Activated CD8-positive, alpha-beta memory T cell treated with anti-CD3 and anti-CD28 coated beads, Interleukin-2, amount 50 U/mL, for 24 hours (primary cell): ENCODE measurements around the gene LIG3.
A peak's percentile ranks its signal among the peaks of the same experiment; 100 is the strongest.
"Not testable (repeated sequence)": the region's sequence is repeated elsewhere in the genome, so short reads cannot be mapped to it uniquely, and the experiment has no call there.

ENCODE experiments used
- DNase-seq: peaks from one replicate; pipeline ENCODE4 v3.0.0-alpha.2; 2020; ENCODE audit errors: extremely low read depth

The LIG3 gene

DNA sequence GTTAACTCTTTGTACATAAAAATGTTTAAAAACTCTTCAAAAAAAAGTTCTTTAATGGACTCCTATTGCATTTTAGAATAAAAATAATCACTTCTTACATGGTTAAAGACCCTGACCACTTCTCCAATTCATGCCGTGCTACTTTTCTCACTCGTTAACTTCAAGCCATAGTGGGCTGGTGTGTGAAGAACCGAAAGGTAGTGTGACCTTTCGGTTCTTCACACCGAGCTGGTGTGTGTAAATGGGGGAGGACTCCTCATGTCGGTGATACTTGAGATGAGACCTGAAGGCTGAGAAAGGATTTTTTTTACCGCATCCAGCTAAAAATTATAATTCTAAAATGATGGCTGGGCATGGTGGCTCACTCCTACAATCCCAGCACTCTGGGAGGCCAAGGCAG, 61.1 kb downstream of the LIG3 start:
- no peak for DNase-seq

DNA sequence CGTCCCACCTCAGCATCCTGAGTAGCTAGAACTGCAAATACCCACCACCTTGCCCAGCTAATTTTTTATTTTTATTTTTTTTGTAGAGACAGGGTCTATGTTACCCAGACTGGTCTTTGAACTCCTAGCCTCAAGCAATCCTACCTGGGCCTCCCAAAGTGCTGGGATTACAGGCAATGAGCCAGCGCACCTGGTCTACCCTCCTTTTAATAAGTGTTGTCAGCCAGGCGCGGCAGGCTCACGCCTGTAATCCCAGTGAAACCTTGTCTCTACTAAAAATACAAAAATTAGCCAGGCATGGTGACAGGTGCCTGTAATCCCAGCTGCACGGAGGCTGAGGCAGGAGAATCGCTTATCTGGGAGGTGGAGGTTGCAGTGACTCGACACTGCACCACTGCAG, 63.9 kb downstream of the LIG3 start:
- DNase-seq, result no peak

DNA sequence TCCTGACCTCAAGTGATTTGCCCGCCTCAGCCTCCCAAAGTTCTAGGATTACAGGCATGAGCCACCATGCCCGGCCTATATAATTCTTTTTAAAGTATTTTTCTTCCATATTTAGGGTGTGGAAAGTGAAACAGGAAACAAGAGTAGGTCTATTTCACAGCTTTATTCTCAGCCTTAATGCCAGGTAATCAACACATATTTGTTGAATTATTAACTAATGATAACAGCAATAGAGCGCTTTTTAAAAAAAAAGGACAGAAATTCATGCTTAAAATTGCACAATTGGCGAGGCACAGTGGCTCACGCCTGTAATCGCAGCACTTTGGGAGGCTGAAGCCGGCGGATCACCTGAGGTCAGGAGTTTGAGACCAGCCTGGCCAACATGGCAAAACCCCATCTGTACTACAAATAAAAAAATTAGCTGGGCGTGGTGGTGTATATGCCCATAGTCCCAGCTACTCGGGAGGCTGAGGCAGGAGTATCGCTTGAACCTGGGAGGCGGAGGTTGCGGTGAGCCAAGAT, 65.2 kb downstream of the LIG3 start:
- DNase-seq, result not testable (repeated sequence)

DNA sequence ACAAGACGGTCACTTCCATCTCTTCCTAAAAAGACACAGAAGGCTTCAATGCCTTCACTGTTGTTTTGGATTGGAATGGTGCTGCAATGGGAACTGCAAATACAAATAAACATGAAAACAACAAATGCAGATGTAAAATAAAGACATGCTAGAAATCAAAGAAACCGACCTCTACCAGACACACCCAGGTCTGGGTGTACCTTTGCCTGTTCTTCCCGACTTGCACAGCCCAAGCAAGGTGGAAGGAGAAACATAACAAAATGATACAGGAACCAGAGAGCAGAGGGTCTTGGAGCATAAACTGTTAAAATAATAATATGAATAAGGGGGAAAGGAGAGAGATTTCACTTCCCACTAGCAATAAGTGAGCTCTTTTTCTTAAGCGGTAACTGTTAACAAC, 65.9 kb downstream of the LIG3 start:
- no peak for DNase-seq

DNA sequence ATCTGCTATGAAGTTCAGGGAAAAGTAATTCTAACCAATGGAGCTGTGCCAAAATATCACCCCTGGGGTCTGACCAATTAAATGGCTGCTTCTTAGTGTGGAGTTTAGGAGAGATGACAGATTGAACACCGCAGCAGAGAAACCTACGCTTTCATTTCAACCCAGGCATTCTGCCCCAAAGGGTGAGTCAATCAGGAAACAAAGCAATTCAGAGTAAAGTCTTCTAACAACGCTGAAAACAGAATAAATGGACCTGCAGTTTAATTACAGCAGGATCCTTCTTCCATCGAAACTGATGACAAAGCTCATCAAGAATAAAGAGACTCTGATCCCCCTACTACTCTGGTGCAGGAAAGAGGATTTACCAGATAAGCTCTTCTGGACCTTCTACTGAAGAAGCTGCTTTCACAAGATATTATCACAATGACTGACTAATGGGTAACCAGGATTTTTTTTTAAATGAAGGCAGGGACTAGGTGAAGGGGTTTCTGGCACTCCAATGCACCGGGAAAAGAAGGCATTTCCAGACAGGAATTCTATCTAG, 66.5 kb downstream of the LIG3 start:
- DNase-seq, result peak; percentile 23

DNA sequence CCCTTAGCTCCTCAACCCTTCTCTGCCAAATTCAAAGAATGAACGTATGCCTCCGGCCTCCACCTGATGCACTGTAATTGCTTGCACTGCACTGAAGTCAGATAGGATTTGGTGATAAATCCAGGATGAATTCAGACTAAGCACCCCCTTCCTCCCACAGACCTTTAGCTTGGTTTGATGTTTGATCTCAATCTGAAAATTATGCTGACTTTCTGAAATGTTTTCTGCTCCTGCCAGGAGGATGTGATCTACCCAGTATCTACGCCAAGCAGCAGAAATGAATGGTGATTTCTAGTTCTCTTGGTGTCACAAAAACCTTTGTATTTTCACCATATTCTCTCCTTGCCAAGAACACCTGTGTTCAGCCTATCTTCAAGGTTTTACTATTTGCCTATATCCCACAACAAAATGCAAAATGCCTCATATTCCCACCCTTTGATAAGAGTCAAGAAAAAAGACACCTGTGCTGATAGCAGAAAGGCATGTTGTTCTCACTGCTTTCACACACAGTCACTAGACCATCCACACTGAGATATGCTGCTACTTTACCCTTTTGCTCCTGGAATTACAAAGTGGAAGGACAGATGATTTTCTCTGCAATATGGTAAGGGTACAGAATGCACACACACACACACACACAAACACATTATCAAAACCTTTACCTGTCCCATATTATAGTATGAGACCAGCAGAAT, 68.5 kb downstream of the LIG3 start:
- DNase-seq, result no peak

DNA sequence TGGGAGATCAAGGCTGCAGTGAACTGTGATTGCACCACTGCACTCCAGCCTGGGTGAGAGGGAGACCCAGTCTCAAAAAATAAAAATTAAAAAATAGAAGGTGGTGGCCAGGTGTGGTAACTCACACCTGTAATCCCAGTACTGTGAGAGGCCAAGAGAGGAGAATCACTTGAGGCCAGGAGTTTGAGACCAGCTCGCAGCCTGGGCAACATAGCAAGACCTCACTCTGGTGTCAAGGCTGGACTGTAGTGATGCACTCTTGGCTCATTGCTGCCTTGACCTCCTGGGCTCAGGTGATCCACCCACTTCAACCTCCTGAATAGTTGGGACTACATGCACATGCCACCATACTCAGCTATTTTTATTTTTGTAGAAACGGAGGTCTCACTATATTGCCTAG, 69.9 kb downstream of the LIG3 start:
- DNase-seq, result no peak

DNA sequence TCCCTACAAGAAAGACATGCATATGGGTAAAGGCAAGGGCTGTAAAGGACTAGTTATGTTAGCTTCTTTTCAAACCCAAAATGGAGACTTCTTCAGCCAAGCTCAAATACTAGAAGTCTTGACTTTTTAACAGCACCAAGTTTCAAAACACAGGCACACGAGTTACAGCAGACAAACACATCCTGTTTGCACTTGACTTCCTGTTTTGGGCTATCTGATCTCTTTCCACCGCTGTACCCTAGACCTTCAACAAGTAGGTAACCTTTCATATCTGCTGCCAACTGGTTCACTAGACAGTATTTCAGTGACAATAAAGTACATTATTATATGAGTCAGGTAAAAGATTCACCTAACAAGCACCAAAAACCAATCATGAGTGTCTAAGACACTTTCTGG, 70.9 kb downstream of the LIG3 start:
- no peak for DNase-seq

DNA sequence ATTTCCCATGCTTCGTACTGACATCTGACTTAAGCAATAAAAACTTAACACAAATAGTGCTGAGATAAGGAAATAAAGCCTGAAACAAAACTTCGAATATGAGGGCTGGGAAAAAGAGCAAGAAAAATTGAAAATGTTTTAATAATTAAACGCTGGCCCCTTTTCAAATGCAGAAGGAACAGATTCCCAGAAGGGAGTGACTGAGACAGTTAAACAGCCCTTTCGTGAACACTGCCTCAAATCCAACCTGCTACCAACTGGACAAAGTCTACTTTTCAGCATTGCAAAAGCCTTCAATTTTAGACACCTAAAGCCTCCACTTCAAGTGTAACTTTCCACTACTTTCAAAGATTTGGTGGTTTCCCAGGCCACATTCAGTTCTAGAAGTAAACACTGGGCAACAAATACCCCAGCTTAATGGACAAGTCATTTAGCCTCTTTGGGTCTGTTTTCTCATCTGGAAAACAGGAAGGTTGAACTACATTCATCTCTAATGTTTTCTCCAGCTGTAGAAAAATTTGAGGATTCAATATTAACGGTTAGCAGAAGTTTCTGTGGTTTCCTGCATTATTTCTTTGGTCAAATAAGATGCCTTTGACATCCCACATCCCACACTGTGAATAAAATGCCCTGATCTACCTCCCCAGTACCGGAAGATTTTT, 71.4 kb downstream of the LIG3 start:
- DNase-seq, result no peak

DNA sequence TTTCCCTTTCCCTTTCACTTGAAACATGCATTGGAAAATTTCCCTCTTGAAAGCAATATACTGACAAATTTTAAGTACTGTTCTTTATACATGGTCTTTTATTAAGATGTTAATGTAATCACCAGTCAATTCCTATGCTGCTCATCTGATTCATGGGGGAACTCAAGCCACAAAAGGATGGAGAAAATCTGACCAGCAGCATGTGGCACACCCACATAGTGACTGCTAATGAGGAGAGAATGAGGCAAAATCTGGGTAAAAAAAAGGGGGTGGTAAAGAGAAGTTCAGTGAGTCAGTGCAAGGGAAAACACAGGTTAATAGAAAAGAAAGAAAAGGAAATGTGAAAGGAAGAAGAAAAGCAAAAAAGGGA, 71.9 kb downstream of the LIG3 start:
- DNase-seq, result no peak

DNA sequence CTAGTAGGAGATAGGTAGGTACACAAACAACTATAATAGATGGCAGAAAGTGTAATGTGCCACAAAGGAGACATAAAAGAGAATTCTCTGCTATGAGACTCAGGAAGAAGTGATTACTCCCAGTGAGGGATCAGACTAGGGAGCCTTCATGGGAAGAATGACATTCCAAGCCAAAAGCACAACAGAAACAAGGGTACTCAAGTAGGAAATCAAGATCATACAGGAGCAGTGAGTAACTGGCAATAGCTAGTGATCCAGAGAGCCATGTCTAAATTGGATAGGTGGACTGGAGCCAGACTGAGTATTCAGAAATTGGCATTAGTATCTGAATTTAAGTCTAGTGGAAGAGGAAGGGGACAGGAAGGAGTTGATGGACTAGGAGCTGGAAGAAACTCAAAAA, 72.5 kb downstream of the LIG3 start:
- DNase-seq, result no peak

DNA sequence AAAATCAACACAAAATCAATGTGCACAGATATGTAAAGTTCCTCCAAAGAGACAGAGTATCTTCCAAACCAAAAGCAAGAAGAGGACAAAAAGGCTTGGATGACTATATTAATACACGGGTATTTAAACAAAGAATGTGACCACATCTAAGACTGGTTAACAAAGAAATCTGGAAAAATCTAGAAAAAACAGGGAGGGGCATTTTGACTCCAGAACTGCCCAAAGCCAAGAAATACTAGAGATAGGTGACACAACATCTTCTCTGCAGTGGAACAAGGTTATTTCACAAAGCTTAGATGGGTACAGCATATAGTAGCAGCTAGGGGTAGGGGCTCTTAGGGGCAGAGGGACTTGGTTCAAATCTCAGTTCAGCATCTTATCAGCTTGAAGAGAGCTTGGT, 72.9 kb downstream of the LIG3 start:
- DNase-seq, result no peak

DNA sequence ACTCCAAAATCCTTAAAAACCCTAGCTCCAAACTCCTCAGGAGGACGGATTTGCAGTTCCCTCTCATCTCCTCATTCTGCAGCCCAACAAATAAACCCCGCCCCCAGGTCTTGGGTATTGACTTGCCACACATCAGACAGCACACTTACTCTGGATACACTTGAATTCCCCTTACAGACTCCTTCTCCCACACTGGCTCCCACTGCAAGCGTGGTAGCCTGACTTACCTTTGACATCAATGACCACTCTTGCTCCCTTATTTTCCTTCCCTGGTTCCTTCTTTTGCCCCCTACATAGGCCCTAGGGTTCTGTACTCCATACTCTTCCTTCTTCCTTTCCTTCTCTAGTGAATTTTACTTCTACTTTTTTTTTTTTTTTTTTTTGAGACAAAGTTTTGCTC, 75.7 kb downstream of the LIG3 start:
- DNase-seq, result no peak

DNA sequence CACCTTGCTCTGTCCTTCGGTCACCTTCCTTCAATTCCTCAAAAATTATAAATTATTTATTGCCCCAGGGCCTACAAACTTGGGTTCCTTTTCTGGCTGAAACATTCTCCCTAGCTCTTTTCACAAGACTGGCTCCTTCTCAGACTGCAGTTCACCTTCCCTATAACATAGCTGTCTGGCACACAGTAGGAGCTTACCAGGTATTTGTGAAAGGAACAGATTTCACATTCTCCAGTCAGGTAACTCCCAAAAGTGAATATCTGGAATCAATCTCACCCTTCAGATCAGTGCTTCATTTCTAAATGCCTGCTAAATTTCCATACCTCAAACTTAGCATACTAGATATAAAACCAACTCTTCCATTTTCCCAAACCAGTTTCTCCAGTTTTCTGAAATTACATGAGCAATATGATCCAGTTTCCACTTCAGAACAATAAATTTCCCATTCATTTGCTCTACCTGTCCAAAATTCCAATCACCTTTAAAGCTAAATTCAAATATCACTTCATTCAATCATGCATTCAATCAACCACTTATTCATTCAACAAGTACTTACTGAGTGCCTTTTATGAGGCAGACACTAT, 77.1 kb downstream of the LIG3 start:
- DNase-seq, result no peak
